NOMO-1 treated with DMSO at 0.1 percent for 48 hours (cell line): ENCODE measurements around the gene NCBP1.

Experiments
- DNase-seq: peaks from one replicate; lab custom pipeline; 2025; ENCODE audit not compliant: unreplicated experiment; lab: John Stamatoyannopoulos, UW

The NCBP1 gene

DNA sequence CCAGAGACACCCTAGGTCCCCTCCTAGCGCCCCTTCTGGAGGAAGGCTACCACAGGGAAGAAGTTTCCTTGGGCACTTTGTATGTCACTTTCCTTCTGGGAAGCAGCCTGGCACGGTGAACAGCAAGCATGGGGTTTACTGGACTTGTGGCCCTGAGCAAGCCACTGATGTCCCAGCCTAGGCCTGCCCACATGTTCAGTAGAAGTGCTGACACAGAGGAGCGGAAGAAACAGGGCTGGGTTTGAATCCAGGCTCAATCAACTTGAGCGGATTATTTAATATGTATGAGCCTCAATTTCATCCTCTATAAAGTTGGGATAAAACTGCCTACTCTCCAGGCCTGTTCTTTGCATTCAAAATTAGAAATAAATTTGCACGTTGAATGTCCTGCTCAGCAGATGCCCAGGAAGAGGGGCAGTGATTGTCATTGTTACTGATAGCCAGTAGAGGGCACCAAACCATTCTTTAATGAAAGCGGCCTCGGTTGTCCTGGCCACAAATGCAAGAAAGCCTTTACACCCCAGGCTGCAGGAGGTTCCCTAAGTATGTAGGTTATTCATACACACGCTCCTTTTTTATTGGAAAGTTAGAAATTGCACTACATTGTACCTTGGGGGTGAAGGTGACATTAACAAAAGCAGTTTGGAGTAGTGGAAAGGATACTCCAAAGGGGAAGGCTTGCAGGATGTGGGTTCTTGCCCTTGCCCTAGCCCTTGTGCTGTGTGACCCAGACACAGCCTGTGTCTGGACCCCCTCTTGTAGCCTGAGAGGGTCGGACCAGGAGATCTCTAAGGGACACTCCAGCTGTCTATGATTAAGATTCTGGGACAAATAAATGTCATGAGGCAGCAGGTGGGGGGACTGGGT is 77.0 kb downstream of the NCBP1 start:
- peak; percentile 64 for DNase-seq

DNA sequence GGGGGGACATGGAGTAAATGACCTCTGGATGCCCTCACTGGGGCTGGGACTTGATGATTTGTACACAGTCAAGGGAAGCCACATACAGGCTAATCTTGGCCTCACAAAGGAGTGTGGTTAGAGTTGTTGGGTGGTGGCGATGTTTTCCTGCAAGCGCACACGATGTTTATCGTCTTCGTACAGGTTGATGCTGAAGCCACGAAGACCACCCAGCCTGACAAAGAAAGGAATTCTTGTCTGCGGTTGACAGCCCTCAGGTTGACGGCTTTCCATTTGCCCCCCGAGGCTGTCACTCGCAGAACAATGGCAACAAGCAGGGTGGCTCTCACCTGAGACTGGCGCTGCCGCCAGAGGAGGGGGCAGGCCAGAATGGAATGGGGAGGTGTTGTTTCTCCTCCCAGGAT is 77.6 kb downstream of the NCBP1 start:
- DNase-seq, result no peak

DNA sequence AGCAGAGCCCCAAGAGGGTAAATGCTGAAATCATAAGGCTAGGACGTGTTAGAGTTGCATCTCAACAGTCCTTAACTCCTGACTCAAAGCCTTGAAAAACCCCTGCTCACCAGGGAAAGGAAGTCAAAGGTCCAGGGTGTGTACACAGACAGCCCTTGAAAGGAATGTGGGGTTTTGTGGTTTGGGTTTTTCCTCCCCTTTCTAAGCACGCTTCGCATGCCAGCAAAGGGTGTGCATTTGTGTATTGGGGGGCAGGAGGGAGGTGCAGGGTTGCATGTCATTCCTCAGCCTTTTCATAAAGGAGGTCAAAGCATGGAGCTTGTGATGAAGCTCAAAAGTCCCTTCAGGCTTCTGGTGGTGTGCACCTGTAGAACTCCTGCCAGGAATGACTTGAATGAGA is 80.8 kb downstream of the NCBP1 start:
- no peak for DNase-seq

GRCh38 chr9:97717866-97718265 is 84.2 kb downstream of the NCBP1 start:
- DNase-seq, result no peak

DNA sequence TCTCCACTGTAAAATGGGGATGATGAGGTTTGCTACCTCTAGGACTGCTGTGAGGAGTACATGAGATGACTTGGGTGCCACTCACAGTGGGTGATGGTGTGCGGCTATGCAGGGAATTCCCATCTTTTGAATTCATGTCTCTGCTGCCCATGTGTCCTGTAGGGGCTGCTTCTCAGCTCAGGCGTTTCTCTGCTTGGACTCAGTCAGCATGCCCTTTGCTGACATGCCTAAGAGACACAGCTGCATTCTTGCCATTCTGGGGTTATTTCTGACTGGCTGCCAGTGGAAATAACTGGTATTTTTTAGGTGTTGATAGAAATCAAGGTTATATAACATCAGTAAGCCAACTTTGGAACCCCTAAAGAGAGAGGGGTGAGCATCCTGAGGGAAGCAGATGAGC is 87.8 kb downstream of the NCBP1 start:
- DNase-seq, result no peak

DNA sequence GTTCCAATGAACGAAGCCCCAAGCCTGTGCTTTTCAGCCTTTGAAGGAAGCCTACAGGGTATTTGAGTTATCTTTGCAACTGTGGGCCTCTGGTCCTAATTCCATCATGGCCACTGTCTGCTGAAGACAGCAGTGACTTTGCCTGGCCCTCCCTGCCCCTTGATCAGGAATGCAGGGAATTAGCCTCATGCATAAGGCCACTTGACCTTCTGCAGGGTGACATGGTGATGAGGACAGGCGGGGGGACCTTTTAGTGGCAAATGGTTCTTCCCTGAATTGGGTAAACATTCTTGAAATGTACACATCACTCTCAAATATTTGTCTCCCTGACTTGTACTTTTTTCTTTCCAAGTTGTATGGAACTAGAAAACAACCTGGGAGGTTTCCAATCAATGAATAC is 88.7 kb downstream of the NCBP1 start:
- DNase-seq, result no peak
